Fibroblast of skin of back (primary cell): ENCODE measurements around the gene STK11.

ENCODE experiments used
- DNase-seq: peaks from one replicate; pipeline ENCODE4 v3.0.0-alpha.2; 2013

The STK11 gene

DNA sequence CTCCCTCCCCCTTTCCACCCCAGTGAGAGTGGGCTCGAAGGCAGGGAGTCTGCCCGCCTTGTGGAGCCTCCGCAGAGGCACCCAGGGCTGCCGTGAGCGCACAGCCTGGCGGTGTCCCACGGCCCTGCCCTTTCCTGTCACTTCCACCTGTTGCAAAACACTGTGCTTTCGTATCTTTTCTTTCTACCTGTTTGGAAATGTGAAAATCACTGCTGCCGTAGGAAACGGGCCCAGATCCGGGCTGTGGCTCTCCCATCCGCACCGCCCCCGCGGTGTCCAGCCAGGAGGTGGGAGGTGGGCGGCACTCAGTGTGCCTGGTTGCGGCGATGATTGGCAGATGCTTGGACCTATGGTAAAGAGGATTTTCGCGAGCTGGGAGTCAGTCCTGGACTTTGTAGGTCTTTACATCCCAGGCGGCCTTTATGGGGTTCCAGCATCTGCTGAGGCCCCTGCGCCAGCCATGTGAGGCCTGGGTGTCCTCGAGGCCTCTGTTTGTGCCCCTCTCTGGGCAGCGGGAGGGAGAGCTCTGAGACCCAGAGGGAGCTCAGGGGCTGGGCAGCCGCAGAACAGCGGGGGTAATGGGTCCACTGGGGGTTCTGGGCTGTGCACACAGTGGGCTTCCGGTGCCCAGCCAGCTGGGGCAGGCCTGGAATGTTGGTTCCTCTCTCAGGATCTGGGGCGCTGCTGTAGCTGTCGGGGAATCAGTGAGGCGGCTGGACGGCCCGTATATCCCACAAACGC is 6.1 kb downstream of the STK11 start:
- no peak for DNase-seq

DNA sequence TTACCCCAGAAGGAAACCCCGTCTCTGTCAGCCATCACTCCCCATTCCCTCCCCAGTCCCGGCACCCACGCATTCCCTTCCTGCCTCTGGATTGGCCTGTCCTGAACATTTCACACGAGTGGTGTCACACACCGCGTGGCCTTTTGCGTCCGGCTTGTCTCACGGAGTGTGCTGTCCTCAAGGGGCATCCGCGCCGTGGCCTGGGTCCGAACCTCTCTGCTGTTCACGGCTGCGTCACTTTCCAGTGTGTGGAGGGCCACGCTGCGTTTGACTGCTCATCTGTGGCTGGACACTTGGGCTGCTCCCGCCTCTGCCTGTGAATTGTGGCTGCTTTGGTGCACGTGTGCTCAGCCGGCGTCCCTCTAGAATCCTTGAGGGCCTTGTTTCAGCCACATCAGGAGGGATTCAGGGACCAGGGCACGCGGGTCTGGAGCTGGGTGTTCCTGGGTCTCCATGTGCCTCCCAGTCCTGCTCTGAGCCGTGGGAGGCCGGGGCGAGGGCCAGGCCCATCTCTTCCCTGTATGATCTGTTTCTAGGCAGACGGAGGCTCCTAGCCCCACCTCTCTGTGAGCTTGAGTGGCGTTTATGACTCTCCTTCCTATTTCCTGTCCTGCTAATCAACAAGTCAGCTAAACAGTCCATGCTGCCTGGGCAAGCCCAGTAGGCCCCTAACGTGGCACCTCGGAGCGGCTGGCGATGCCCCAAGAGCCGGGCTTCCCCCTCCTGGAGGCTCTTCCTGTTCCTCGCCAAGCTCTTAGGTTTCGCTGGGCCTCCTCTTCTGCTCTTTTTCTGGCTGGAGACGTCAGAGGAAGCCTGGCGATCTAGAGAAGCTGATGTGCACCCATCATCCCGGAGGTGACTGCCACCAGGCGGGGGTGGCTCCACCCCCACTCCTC is 8.1 kb downstream of the STK11 start:
- peak; percentile 51 for DNase-seq

DNA sequence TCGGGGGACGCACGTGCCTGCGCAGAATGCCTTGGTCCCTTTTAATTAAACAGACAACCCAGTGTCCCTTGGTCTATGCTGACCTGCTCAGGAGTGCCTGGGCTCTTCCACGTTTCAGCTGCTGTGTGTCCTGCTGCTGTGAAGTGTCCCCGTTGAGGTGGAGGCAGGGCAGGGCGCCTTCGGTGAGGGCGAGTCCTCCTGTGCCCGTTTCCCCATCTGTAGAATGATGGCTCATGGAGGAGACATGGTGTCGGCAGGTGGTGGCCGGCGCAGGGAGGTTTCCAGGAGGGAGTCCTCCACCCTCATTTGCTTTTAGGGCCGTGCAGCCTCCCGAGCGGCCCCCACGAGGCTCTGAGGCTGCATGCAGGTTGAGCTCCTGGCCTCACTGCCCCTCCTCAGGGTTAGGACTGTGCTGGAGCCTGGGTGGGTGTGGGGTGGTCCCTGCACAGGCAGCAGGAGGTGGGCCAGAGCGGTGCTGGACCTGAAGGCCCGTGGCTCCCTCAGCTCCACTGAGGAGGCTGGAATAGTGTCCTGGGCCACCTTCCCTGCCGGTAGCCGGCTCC is 8.8 kb downstream of the STK11 start:
- DNase-seq, result no peak

DNA sequence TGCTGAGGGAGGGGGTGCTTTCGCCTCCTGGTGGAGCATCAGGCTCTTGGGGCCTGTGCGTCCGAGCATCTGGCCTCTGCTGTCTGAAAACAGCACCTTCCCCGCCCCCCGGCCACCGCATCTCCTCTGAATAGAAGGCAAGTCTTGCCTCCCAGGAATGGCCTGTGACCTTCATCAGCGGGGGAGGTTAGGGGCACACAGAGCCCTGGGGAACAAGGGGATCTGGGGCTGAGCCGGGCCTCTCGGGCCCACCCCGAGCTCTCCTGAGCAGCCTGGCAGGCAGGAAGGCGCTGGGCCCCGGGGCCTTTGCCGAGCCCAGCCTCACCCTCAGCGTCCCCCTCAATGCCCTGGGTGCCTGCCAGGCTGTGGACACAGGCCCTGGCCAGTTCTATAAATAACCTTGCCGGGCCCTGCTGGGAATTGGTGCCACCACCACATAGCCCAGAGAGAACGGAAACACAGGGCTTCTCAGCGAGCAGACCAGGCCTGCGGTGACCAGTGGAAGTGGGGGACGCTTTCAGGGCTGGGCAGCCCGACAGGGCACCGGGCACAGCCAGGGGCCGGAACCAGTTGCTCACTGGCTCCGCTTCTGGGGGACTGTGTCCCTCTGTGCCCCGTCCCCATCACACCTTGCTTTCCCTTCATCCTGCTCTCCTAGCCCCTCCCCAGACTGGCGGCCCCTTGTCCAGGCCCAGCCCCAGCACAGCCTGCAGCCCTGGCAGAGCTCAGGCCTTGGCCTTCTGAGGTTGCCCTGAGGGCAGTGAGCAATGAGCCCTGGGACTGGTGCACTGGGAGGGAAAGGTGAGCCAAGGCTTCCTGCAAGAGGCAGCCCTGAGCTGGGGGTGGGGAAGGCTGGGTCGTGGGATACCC is 9.5 kb downstream of the STK11 start:
- no peak for DNase-seq

DNA sequence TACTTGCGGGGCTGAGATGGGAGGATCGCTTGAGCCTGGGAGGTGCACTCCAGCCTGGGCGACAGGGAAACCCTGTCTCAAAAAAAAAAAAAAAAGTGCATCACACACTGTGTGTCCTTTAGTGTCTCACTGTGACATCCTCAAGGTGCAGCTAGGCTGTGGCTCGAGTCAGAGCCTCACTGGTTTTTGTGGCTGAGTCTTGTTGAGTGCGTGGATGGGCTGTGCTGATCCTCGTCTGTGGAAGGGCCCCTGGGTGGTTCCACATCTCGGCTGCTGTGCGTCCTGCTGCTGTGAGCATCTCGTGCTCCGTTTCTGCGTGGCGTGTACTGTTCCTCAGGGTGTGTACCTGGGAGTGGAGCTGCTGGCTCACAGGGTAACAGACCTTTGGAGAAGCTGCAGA is 11.2 kb downstream of the STK11 start:
- DNase-seq, result no peak

DNA sequence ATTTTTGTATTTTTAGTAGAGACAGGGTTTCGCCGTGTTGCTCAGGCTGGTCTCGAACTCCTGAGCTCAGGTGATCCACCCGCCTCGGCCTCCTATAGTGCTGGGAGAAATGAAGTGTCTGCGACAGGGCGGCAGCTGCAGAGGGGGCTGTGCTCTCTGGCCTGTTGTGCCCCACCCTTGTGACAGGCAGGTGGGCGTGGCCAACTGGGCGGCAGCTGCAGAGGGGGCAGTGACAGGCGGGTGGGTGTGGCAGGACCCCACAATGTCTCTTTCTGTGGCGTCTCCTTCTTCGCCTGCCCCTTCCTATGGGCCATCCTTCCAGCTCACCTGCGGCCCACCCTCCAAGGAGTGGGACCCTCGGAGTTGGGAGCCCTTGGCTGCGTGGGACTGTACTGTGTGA is 11.8 kb downstream of the STK11 start:
- no peak for DNase-seq

DNA sequence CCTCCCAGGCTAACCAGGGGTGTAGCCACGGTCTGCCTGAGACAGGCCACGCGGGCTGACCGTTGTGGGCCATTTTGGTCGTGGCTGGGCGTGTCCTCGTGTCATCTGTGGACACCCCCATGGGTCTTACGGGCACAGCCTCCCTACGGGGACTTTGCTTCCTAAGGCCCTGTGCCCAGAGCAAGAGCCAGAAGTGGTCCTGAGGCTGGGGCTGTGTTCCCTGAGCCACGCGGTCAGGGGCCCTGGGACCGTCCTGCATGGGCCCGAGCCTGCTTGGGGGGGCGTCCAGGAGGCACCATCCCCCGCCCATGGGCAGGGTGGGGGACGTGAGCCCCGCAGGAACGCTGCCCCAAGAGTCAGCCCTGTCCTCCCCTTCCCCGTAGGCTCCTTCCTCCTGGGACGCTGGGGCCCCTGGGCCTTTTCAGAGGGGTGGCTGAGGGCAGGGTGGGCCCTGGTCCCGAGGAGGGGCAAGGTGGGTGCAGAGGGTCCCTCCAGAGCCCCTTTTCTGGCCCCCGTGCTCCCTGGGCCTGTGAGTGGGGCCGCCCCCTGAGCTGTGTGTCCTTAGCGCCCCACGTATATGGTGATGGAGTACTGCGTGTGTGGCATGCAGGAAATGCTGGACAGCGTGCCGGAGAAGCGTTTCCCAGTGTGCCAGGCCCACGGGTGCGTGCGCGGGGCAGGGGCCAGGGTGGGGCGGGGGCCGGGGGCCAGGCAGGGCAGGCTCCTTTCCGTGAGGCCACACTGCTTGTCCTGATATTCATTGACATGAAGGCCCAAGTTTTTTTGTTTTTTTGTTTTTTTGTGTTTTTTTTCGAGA is 13.4 kb downstream of the STK11 start:
- no peak for DNase-seq

DNA sequence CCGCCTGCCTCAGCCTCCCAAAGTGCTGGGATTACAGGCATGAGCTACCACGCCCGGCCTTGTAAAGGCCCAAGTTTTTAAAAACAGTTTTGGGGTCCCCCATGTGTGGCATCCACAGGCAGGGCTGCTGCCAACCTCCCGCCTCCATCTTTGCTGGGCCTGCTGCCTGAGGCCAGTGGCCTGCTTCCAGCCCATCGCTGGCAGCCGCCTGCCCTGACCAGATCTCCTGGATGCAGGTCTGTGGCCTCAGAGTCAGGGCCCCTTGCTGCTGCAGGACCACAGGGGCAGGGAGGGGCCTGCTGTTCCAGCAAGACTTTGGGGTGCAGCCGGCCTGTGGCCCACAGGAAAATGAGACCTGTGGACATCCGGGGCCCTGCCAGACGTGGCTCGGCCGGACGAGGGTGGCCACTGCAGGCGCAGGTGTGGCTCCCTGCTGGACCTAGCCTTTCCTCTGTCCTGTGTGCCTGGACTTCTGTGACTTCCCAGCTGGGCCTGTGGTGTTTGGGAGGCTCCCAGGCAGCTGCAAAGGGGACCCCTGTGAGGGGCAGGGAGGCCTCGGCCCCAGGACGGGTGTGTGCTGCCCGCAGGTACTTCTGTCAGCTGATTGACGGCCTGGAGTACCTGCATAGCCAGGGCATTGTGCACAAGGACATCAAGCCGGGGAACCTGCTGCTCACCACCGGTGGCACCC is 14.4 kb downstream of the STK11 start:
- DNase-seq, result no peak

DNA sequence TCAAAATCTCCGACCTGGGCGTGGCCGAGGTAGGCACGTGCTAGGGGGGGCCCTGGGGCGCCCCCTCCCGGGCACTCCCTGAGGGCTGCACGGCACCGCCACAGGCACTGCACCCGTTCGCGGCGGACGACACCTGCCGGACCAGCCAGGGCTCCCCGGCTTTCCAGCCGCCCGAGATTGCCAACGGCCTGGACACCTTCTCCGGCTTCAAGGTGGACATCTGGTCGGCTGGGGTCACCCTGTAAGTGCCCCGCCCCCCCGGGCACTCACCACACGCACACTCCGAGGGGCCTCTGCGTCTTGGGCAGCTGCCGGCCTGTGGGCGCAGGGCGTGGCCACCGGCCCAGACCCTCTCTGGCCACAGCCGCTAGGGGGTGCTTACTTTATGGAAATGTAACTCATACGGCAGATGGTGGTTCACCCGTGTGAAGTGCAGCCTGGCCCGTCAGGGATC is 14.9 kb downstream of the STK11 start:
- no peak for DNase-seq

DNA sequence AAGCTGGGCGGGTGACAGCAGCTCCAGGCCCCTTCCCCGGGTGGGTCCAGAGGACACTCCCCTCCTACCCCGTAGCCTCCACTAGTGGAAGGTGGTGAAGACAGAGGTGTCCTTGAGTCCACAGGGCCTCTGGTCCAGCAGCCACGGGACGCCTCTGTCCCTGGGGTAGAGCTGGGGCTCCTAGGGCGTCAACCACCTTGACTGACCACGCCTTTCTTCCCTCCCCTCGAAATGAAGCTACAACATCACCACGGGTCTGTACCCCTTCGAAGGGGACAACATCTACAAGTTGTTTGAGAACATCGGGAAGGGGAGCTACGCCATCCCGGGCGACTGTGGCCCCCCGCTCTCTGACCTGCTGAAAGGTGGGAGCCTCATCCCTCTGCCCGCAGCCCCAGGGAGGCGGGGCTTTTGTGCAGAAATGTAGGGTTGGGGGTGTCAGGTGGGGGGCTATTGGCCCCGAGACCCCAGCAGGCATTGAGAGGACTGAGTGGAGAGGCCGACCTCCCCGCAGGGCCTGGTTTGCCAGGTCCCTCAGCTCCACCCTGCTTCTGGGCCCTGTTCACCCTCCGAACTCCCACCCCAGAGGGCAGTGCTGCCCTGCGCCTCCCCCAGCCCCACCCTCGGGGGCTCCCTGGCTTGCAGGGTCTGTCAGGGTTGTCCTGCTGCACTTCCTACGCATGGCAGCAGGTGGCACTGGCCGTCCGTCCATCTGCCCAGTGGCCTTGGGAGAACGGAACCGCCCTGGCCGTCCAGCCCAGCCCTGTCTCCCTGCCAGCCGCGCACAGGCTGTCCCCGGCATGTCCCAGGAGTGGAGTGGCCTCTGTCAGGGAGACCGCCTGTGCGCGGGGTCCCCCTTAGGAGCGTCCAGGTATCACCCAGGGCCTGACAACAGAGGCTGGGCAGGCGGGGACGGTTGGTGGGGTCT is 15.7 kb downstream of the STK11 start:
- DNase-seq, result no peak

DNA sequence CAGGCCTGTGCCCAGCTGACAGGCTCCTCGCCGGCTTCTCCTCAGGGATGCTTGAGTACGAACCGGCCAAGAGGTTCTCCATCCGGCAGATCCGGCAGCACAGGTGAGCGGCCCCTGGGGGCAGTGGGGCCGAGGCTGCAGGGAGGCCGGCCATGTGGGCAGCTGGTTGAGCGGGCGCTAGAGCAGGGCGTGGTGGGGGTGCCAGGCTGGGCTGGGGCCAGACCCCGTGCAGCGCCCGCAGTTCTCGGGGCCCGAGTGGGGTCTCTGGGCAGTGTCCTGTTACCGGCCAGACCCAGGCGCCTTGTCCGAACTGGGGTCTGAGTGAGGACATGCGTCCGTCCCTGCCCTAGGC is 16.3 kb downstream of the STK11 start:
- no peak for DNase-seq

DNA sequence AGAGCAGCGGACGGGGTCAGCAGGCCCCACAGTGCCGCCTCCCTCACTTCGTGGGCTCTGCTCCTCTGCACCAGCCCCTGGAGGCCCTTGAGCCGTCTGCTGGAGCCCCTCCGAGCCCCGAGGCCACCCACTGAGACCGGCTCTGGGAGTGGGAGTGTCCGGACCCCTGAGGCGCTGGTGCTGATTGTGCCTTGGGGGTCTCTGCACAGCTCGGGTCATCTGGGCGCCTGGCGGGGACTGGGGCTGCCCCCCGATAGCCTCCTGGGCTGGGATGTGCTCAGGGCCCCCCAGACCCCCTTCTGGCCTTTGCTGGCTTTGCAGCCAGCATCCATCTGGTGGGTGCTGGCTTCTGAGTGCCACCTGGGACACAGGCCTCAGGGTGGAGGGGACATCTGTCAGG is 16.8 kb downstream of the STK11 start:
- DNase-seq, result no peak

DNA sequence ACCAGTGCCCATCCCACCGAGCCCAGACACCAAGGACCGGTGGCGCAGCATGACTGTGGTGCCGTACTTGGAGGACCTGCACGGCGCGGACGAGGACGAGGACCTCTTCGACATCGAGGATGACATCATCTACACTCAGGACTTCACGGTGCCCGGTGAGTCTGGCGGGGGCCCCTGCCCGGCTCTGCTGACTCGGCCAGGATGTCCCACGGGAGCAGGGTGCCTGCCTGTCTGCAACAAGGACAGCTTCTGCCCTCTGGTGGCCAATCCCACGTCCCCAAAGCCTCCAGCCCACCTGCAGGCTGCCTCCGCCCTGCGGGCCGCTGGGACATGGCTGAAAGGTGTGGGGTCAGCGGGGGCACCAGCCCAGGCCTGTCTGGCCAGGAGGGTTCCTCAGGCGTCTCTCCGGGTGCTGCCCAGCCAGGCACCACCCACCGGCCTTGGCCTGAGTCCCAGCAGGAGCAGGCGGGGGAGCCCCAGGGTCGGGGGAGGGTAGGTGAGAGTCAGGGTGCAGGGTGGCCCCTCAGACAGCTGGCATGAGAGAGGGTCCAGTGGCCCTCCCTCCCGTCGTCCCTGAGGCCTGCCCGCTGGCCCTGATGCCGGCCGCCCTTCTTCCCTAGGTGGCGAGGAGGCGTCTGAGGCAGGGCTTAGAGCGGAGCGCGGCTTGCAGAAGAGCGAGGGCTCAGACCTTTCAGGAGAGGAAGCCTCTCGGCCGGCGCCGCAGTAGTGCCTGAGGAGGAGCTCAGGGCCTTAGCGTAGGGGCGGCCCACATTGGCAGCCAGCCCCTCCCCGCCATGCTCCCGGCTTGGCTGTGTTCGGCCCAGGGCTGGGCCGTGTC is 17.7 kb downstream of the STK11 start:
- DNase-seq, result peak; percentile 46

DNA sequence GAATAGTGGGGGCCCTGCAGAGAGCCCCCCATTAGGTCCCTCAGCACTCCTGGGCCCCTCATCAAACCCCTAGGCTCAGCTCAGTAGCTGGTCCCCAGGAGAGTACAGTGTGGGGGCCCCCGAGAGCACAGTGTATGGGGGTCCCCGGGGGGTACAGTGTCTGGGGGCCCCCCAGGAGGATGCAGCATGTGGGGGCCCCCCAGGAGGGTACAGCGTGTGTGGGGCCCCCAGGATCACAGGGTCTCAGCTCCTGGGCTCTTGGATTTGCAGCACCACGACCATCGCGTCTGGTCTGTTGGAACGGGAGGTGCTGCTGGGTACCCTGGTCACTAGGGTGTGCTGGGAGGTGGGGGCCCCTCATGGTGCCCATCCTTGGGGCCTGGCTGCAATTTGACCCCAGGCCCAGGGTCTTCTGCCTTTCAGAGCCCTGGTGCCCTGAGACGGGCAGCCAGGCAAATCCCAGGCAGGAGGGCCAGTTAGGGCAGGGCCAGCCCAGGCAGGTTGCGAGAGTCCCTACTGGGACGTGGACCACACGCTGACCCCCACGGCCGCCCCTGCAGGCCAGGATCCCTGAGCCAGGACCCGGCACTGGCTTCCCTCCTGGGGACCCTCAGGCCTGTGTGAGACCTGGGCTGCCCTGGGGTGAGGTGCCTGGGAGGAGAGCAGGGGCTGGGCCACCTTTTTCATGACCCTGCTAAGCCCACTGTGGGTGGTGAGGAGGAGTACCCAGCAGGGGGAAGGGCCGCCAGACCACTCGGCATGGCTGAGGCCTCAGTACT is 18.7 kb downstream of the STK11 start:
- DNase-seq, result no peak

DNA sequence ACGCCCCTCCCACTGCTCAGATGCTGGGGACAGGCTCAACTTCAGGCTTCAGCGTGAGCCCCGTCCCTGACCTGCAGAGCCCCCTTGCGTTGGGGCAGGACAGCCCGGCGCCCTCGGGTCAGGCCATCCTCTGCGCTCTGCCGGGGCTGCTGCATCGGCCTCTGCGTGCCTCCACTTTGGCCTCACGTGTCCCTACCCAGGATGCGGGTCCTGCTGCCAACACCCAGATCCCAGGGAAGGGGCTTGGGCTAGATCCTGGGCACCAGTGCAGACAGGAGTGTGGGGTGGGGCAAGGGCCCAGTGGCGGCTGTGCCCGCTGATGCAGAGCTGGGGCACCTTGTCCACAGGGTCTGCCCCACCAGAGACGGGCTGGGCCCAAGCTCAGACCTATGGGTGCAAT is 19.3 kb downstream of the STK11 start:
- no peak for DNase-seq

DNA sequence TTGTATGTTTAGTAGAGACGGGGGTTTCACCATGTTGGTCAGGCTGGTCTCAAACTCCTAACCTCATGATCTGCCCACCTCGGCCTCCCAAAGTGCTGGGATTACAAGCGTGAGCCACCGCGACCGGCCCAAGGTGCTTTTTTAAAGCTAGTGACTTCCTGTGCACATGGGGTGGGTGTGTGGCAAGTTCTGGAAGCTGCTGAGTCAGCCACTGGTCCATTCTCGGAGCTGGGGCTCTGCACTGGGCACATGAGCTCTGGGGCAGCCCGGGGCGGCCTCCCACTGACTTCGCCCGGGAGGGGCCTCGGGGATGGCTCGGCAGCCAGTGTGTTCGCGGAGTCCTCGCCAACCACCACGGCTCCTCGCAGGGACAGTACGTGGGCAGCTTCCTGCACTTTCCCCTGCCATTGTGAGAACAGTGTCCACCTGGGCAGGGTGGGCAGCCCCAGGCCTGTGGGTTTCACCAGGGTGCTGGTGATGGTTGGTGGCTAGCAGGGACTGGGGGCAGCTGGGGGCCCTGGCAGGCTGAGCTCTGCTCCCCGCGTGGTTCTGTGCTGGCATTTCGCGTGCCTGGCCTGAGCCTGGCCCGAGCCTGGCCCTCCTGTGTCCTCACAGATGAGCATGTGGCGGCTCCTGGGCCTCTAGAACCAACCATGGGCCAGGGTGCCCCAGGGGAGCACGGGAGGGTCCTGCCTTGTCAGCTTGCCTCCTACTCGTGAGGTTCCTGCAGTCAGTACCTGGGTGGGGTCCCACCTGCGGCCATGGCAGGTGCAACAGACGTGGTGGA is 20.1 kb downstream of the STK11 start:
- no peak for DNase-seq

DNA sequence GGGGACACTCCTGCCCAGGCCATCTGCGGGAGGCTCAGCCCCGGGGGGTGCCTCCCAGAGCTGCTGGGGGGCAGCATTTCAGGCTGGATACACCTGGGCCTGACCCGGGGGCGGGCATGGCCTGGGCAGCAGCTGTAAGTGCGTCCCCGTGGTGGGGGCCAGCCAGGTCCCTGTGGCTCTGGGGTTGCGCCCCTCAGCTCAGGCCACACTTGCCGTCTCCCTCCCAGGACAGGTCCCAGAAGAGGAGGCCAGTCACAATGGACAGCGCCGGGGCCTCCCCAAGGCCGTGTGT is 20.6 kb downstream of the STK11 start:
- no peak for DNase-seq
